ENCODE data around the gene CSNK1A1.
"Not testable (repeated sequence)": the region's sequence is repeated elsewhere in the genome, so short reads cannot be mapped to it uniquely, and the experiment has no call there.

GRCh38 chr5:149535787-149536186, 15.5 kb downstream of the CSNK1A1 start:
- TF ChIP-seq CTCF (IDR thresholded peaks at IDR 0.05; ENCODE audit: poor library complexity); EZH2 (IDR thresholded peaks at IDR 0.05; ENCODE audit: borderline replicate concordance): not testable (repeated sequence)
